ENCODE results near the gene SLC1A3. TPM values are rescaled to one million over a fixed set of nuclear protein-coding genes. Genes with fewer than 3 reads are reported as not detected.

SLC1A3 gene
- total RNA-seq, 1 experiment from 2014 or later, result 28.9 TPM

DNA sequence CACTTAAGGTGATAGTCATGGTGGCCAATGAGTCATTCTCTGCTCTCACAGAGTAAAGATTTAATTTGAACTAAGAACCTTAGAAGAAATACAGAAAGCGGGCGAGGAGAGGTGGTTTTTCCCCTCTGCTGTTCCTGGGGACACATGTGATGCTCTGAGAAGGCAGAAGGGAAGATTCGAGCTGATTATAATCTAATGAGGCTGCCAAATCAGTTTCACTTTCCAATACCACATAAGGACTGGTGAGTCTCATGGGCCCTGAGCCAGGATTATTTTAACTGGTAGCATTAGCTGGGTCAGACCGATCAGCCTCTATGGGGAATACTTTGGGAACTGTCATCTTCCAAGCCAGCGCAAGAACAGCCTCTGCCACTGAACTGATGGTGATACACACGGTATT lies 116.5 kb downstream of the SLC1A3 start:
- no peak overlapping the region for H3K27ac ChIP-seq (ENCODE audit: low read depth, low read length, poor library complexity, severe bottlenecking)
- ChIA-PET CTCF (interaction anchor here (0.6 kb wide), 1 partner anchor 34 kb away, joined by 4 read pairs; no protein-coding TSS in a partner anchor), POLR2A (ENCODE audit: low non-redundant PET) (no interaction called here)
- no TSS peak for BruUV-seq (replicated peaks)
- no peaks in the 10 kb centered on the region for H3K36me3 ChIP-seq (ENCODE audit: insufficient read depth, low read length, poor library complexity, severe bottlenecking)
- no peaks in the 10 kb centered on the region for H3K27me3 ChIP-seq (replicated peaks; ENCODE audit: insufficient read depth, low read depth, low read length, poor library complexity)
- H3K4me1 ChIP-seq (ENCODE audit: insufficient read depth, low read length, poor library complexity, severe bottlenecking), result peaks cover 35% of the 10 kb centered on the region
- no peak overlapping the region for H3K4me3 ChIP-seq (ENCODE audit: low read depth, low read length, poor library complexity, severe bottlenecking)
- H3K9me3 ChIP-seq (ENCODE audit: low read depth, low read length, poor library complexity, severe bottlenecking), result no peaks in the 10 kb centered on the region
- intact Hi-C loops (cut with micrococcal nuclease; ENCODE audit: unreplicated experiment), result no loop called here
- TF ChIP-seq EZH2 (IDR thresholded peaks at IDR 0.05; ENCODE audit: borderline replicate concordance, low read depth, low read length, poor library complexity, severe bottlenecking), result no peak
- TF ChIP-seq, protein P1, sequence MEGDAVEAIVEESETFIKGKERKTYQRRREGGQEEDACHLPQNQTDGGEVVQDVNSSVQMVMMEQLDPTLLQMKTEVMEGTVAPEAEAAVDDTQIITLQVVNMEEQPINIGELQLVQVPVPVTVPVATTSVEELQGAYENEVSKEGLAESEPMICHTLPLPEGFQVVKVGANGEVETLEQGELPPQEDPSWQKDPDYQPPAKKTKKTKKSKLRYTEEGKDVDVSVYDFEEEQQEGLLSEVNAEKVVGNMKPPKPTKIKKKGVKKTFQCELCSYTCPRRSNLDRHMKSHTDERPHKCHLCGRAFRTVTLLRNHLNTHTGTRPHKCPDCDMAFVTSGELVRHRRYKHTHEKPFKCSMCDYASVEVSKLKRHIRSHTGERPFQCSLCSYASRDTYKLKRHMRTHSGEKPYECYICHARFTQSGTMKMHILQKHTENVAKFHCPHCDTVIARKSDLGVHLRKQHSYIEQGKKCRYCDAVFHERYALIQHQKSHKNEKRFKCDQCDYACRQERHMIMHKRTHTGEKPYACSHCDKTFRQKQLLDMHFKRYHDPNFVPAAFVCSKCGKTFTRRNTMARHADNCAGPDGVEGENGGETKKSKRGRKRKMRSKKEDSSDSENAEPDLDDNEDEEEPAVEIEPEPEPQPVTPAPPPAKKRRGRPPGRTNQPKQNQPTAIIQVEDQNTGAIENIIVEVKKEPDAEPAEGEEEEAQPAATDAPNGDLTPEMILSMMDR (conservative IDR thresholded peaks at IDR 0.05; ENCODE audit: low read depth, low read length), result no peak
- peak; percentile 41 for DNase-seq (ENCODE audit: low spot score)

DNA sequence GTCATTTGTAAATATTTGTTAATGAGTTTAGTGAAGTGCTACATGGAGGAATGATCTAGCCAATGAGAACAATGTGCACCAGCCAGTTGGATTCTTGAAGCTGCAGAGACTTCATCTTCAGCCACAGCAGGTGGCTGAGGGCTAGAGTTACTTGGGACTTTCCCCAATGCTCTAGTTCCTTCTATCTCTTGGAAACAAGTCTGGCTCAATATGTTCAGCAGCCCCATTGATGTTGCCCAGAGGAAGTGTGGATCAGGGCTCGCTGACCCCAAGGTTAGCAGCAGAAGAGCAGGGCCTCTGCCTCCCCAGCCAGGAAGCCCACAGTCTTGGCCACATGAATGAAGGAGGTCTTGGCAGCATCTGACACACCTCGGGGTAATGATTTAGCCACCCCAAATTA lies 117.5 kb downstream of the SLC1A3 start:
- TF ChIP-seq EZH2 (IDR thresholded peaks at IDR 0.05; ENCODE audit: borderline replicate concordance, low read depth, low read length, poor library complexity, severe bottlenecking), result no peak
- TF ChIP-seq, protein P1 (conservative IDR thresholded peaks at IDR 0.05; ENCODE audit: low read depth, low read length), result no peak
- H3K9me3 ChIP-seq (ENCODE audit: low read depth, low read length, poor library complexity, severe bottlenecking), result no peaks in the 10 kb centered on the region
- no peak for DNase-seq (ENCODE audit: low spot score)
- H3K36me3 ChIP-seq (ENCODE audit: insufficient read depth, low read length, poor library complexity, severe bottlenecking), result no peaks in the 10 kb centered on the region
- peaks cover 35% of the 10 kb centered on the region for H3K4me1 ChIP-seq (ENCODE audit: insufficient read depth, low read length, poor library complexity, severe bottlenecking)
- ChIA-PET CTCF (interaction anchor here (0.7 kb wide), 1 partner anchor 16 kb away, joined by 3 read pairs; no protein-coding TSS in a partner anchor), POLR2A (ENCODE audit: low non-redundant PET) (no interaction called here)
- H3K4me3 ChIP-seq (ENCODE audit: low read depth, low read length, poor library complexity, severe bottlenecking), result no peak overlapping the region
- H3K27me3 ChIP-seq (replicated peaks; ENCODE audit: insufficient read depth, low read depth, low read length, poor library complexity), result no peaks in the 10 kb centered on the region
- intact Hi-C loops (cut with micrococcal nuclease; ENCODE audit: unreplicated experiment), result no loop called here
- no peak overlapping the region for H3K27ac ChIP-seq (ENCODE audit: low read depth, low read length, poor library complexity, severe bottlenecking)
- no TSS peak for BruUV-seq (replicated peaks)

DNA sequence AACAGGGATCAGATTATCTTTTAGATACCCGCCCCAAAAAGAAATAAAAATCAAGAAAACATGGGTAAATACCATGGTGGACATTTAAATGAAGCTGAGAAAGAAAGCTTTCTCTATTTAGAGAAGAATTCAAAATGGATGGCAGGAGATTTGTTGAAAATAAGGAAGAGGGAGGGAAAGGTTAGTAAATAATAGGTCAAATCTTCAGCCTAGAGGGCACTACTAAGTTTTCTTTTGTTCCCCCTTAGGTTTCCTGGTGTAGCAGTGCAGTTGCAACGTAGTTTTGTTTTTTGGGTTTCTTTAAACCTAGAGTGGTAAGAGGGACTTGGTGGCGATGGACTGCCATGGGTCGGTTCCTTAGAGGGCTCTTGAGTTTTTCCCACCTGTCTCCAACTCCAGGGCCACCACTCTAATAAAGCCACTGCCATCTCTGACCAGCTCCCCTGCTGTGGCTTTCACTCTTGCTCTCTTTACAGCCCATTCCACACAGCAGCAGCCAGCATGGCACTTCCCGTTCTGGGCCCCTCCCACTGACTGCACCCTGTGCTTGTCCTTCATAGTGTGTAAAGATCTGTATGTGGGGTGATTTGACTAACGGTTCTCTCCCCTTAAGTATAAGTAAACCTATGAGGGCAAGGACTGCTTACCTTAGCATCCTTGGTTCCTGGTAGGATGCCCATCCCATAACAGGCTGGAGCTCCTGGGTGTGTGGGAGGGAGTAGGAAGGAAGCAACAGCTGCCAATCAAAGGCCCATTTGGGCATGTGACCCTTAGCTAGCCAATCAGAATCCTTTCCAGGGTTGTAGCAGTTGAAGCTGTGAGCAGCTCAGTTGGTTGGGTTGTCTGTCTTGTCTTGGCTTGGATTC lies 118.3 kb downstream of the SLC1A3 start:
- POLR2A ChIA-PET (ENCODE audit: low non-redundant PET), result no interaction called here
- DNase-seq (ENCODE audit: low spot score), result peak; percentile 52
- CTCF ChIA-PET, result interaction anchor here (0.7 kb wide), 1 partner anchor 15 kb away, joined by 3 read pairs; no protein-coding TSS in a partner anchor
- no TSS peak for BruUV-seq (replicated peaks)
- no peaks in the 10 kb centered on the region for H3K9me3 ChIP-seq (ENCODE audit: low read depth, low read length, poor library complexity, severe bottlenecking)
- H3K27me3 ChIP-seq (replicated peaks; ENCODE audit: insufficient read depth, low read depth, low read length, poor library complexity), result no peaks in the 10 kb centered on the region
- intact Hi-C loops (cut with micrococcal nuclease; ENCODE audit: unreplicated experiment), result no loop called here
- H3K27ac ChIP-seq (ENCODE audit: low read depth, low read length, poor library complexity, severe bottlenecking), result no peak overlapping the region
- no peak for TF ChIP-seq EZH2 (IDR thresholded peaks at IDR 0.05; ENCODE audit: borderline replicate concordance, low read depth, low read length, poor library complexity, severe bottlenecking)
- TF ChIP-seq, protein P1 (conservative IDR thresholded peaks at IDR 0.05; ENCODE audit: low read depth, low read length), result no peak
- peaks cover 29% of the 10 kb centered on the region for H3K4me1 ChIP-seq (ENCODE audit: insufficient read depth, low read length, poor library complexity, severe bottlenecking)
- no peaks in the 10 kb centered on the region for H3K36me3 ChIP-seq (ENCODE audit: insufficient read depth, low read length, poor library complexity, severe bottlenecking)
- H3K4me3 ChIP-seq (ENCODE audit: low read depth, low read length, poor library complexity, severe bottlenecking), result no peak overlapping the region

Data from A673 (cell line).